Measurements from ENCODE around the gene MON1B.
"Not testable (repeated sequence)": the region's sequence is repeated elsewhere in the genome, so short reads cannot be mapped to it uniquely, and the experiment has no call there.

MON1B gene

GRCh38 chr16:77190478-77191258, at the start of gene MON1B:
MON1B (plus strand) TSS chr16:77191190; CDS start chr16:77191486, 296 bp downstream.
- DNase-seq: peak; percentile 95

GRCh38 chr16:77143364-77143763, 47.6 kb upstream of the MON1B start:
- DNase-seq: no peak

- no peak for DNase-seq
These were observed 42.9 kb upstream of the MON1B start for GRCh38 chr16:77148121-77148520.

GRCh38 chr16:77157346-77158058, 33.5 kb upstream of the MON1B start:
- DNase-seq: no peak

GRCh38 chr16:77158293-77158692, 32.7 kb upstream of the MON1B start:
- DNase-seq: no peak

GRCh38 chr16:77165006-77165405, 26.0 kb upstream of the MON1B start:
- DNase-seq: no peak

- not testable (repeated sequence) for DNase-seq
These were observed 25.3 kb upstream of the MON1B start for GRCh38 chr16:77165536-77166236.

GRCh38 chr16:77166726-77167125, 24.3 kb upstream of the MON1B start:
- DNase-seq: no peak

GRCh38 chr16:77168901-77169300, 22.1 kb upstream of the MON1B start:
- DNase-seq: no peak

GRCh38 chr16:77169650-77170236, 21.2 kb upstream of the MON1B start:
- DNase-seq: peak; percentile 21

GRCh38 chr16:77170805-77171204, 20.2 kb upstream of the MON1B start:
- no peak for DNase-seq

GRCh38 chr16:77171745-77172635, 19.0 kb upstream of the MON1B start:
- DNase-seq: peak; percentile 80

- DNase-seq: no peak
These were observed 18.0 kb upstream of the MON1B start for GRCh38 chr16:77172951-77173350.

GRCh38 chr16:77183137-77183536, 7.9 kb upstream of the MON1B start:
- DNase-seq: no peak

- DNase-seq: not testable (repeated sequence)
These were observed 4.7 kb upstream of the MON1B start for GRCh38 chr16:77186298-77186697.

- DNase-seq: no peak
These were observed 856 bp upstream of the MON1B start for GRCh38 chr16:77190190-77190477.

GRCh38 chr16:77191259-77191969, 424 bp downstream of the MON1B start:
- DNase-seq: no peak

- DNase-seq: no peak
These were observed 2.4 kb downstream of the MON1B start for GRCh38 chr16:77193377-77193776.

- no peak for DNase-seq
These were observed 3.6 kb downstream of the MON1B start for GRCh38 chr16:77194295-77195231.

- DNase-seq: no peak
These were observed 4.4 kb downstream of the MON1B start for GRCh38 chr16:77195411-77195810.

- DNase-seq: no peak
These were observed 6.8 kb downstream of the MON1B start for GRCh38 chr16:77197747-77198146.

All from NCI-H1694 (cell line).